Endothelial cell of umbilical vein (primary cell): ENCODE data around the gene APOH. TPM values are rescaled to one million over a fixed set of nuclear protein-coding genes. Genes with fewer than 3 reads are reported as not detected.

Experiments
- BruUV-seq: library from RNA; stranded (reverse); fragments of 400-500 nt; replicated peaks from 2 replicates; lab custom pipeline; 2021; lab: Mats Ljungman, UMichigan
- CTCF ChIA-PET: fragments of 300-600, 350-600 bp; sonication (Branson Sonifier 250); formaldehyde crosslinking; loops from one replicate; lab custom pipeline; 2021; ENCODE audit warnings: antibody characterized with exemption, inconsistent platforms; lab: Charles Lee
- POLR2A ChIA-PET: fragments of 300-600, 350-600 bp; sonication (Branson Sonifier 250); formaldehyde crosslinking; loops from one replicate; lab custom pipeline; 2021; ENCODE audit warnings: antibody characterized with exemption, inconsistent platforms; lab: Charles Lee
- DNase-seq: peaks from one replicate; pipeline ENCODE4 v3.0.0-alpha.2; 2011; ENCODE audit warnings: low read depth, low spot score
- FAIRE-seq: peaks from 2 replicates; lab custom pipeline; 2011; peaks lifted over from hg19 to GRCh38; lab: Jason Lieb, UNC
- H2AFZ ChIP-seq: 2 replicates; pipeline ENCODE4 v1.6.0; 2012; ENCODE audit warnings: low read depth, low read length, control low read depth, inconsistent platforms
- H3K27ac ChIP-seq: 2 replicates; pipeline ENCODE4 v1.5.1; 2011; ENCODE audit warnings: low read depth, mild to moderate bottlenecking, control low read depth, low read length, moderate library complexity; ENCODE audit not compliant: insufficient read depth
- H3K27me3 ChIP-seq, 2 experiments: 2 replicates each; pipeline versions ENCODE4 v1.6.0 to v1.6.1; 2011; ENCODE audit warnings: low read length in 2 of 2, mixed read lengths in 1 of 2; ENCODE audit not compliant: control insufficient read depth in 2 of 2, insufficient read depth in 2 of 2
- H3K36me3 ChIP-seq, 2 experiments: 2 replicates in 1 of 2; 3 replicates in 1 of 2; pipeline ENCODE4 v1.5.1; 2011; ENCODE audit warnings: low read length in 2 of 2, mild to moderate bottlenecking in 1 of 2, moderate library complexity in 1 of 2; ENCODE audit not compliant: control insufficient read depth in 2 of 2, insufficient read depth in 2 of 2; ENCODE audit errors: extremely low read depth in 1 of 2
- H3K4me1 ChIP-seq: 3 replicates; pipeline ENCODE4 v1.5.1; 2011; ENCODE audit warnings: mild to moderate bottlenecking, low read length; ENCODE audit not compliant: control insufficient read depth, insufficient read depth; ENCODE audit errors: extremely low read depth
- H3K4me2 ChIP-seq: 2 replicates; pipeline ENCODE4 v1.6.1; 2011; ENCODE audit warnings: low read length, control low read depth, mixed read lengths; ENCODE audit not compliant: insufficient read depth
- H3K4me3 ChIP-seq, 3 experiments: fragments of 200-600 bp in 1 of 3; sonication (generic), shearing (Covaris generic) in 1 of 3; replicated peaks in 1 of 3; 2 replicates each; pipeline ENCODE4 v1.5.1; 2011 to 2016; ENCODE audit warnings: control low read depth in 3 of 3, low read length in 3 of 3, mild to moderate bottlenecking in 2 of 3, inconsistent platforms in 1 of 3, low read depth in 1 of 3, moderate library complexity in 1 of 3; ENCODE audit not compliant: insufficient read depth in 1 of 3
- H3K79me2 ChIP-seq: 2 replicates; pipeline ENCODE4 v1.6.0; 2012; ENCODE audit warnings: low read length, inconsistent platforms; ENCODE audit not compliant: control insufficient read depth, insufficient read depth
- H3K9ac ChIP-seq: replicated peaks from 2 replicates; pipeline ENCODE3; 2011; ENCODE audit warnings: low read length, control low read depth; ENCODE audit not compliant: insufficient read depth; ENCODE audit errors: extremely low read depth
- H3K9me1 ChIP-seq: replicated peaks from 3 replicates; pipeline ENCODE4 v1.6.0; 2011; ENCODE audit warnings: mild to moderate bottlenecking, low read length; ENCODE audit not compliant: control insufficient read depth, insufficient read depth; ENCODE audit errors: extremely low read depth
- H3K9me3 ChIP-seq: replicated peaks from 2 replicates; pipeline ENCODE4 v1.5.1; 2012; ENCODE audit warnings: low read length, inconsistent platforms; ENCODE audit not compliant: control insufficient read depth, insufficient read depth
- H4K20me1 ChIP-seq: replicated peaks from 2 replicates; pipeline ENCODE3; 2011; ENCODE audit warnings: mild to moderate bottlenecking, low read length; ENCODE audit not compliant: control insufficient read depth, insufficient read depth; ENCODE audit errors: extremely low read depth
- CTCF ChIP-seq, 2 donors: IDR thresholded peaks; 1 replicate in 1 of 2; 2 replicates in 1 of 2; pipeline ENCODE4 v1.5.1; 2011; ENCODE audit warnings: low read length in 2 of 2, mild to moderate bottlenecking in 2 of 2, moderate library complexity in 2 of 2, control low read depth in 1 of 2, inconsistent platforms in 1 of 2, low read depth in 1 of 2; ENCODE audit not compliant: insufficient read depth in 1 of 2; ENCODE audit errors: extremely low read depth in 1 of 2
- EZH2 ChIP-seq: IDR thresholded peaks from 2 replicates; pipeline ENCODE4 v1.6.1; 2012; ENCODE audit warnings: borderline replicate concordance, low read depth, mild to moderate bottlenecking, moderate library complexity, low read length, inconsistent platforms; ENCODE audit not compliant: severe bottlenecking
- FOS ChIP-seq: IDR thresholded peaks from 2 replicates; pipeline ENCODE4 v1.6.1; 2011; ENCODE audit warnings: mild to moderate bottlenecking, low read length, moderate library complexity, borderline replicate concordance; ENCODE audit not compliant: insufficient read depth
- GATA2 ChIP-seq: IDR thresholded peaks from 2 replicates; pipeline ENCODE4 v1.7.0; 2011; ENCODE audit warnings: low read depth, mild to moderate bottlenecking, moderate library complexity, mixed read lengths, low read length; ENCODE audit not compliant: insufficient read length, insufficient read depth
- JUN ChIP-seq: IDR thresholded peaks from 2 replicates; pipeline ENCODE4 v1.6.1; 2011; ENCODE audit warnings: borderline replicate concordance, low read depth; ENCODE audit not compliant: insufficient read length, insufficient read depth
- MAX ChIP-seq: IDR thresholded peaks from 2 replicates; pipeline ENCODE4 v1.6.1; 2011; ENCODE audit not compliant: insufficient read depth, insufficient read length
- MYC ChIP-seq: IDR thresholded peaks from one replicate; pipeline ENCODE4 v1.6.1; 2011; ENCODE audit warnings: mild to moderate bottlenecking, low read depth, low read length
- POLR2A ChIP-seq: IDR thresholded peaks from 2 replicates; pipeline ENCODE4 v1.6.1; 2012; ENCODE audit warnings: low read depth, mild to moderate bottlenecking, control low read depth, low read length
- POLR2AphosphoS5 ChIP-seq: IDR thresholded peaks from 2 replicates; pipeline ENCODE4 v1.6.1; 2012; ENCODE audit warnings: low read depth, mild to moderate bottlenecking, control low read depth, low read length, moderate library complexity; ENCODE audit not compliant: insufficient read depth
- dilution Hi-C: fragments of 300-500 bp; cut with MboI; formaldehyde crosslinking; loops from one replicate; pipeline ENCODE4 v1.15.0; 2019; ENCODE audit warnings: low sequenced_read_pairs; ENCODE audit not compliant: extremely low pct_ligation_motif_present
- intact Hi-C: fragments of 100-400 bp; cut with micrococcal nuclease; formaldehyde crosslinking; loops from one replicate; pipeline ENCODE4 v1.10.0; 2022
- polyA plus RNA-seq, 4 experiments: library from polyadenylated mRNA; depleted of rRNA in 3 of 4; stranded (reverse) in 3 of 4; unstranded in 1 of 4; fragments of >200 nt; gene quantifications; 2 replicates each; pipeline versions ENCODE4 v1.2.1 to v1.2.3, GENCODE V29; 2011 to 2012; ENCODE audit warnings: missing spikeins in 1 of 4
- total RNA-seq: library from RNA; stranded (reverse); gene quantifications from 2 replicates; pipeline ENCODE4 v1.2.3, GENCODE V29; 2021

The APOH gene
- total and polyA plus RNA-seq, 2 donors (not counting 3 experiments of a cell fraction or from before 2014, with no cell fraction given) = not detected

GRCh38 chr17:66271512-66271911, 42.3 kb upstream of the APOH start:
- H3K9ac ChIP-seq = no peak overlapping the region
- no peak overlapping the region for H3K27ac ChIP-seq
- no peaks in the 10 kb centered on the region for H3K79me2 ChIP-seq
- no peaks in the 10 kb centered on the region for H3K36me3 ChIP-seq
- no peak for DNase-seq
- no peaks in the 10 kb centered on the region for H3K9me3 ChIP-seq
- BruUV-seq = no TSS peak
- H3K4me3 ChIP-seq = no peak overlapping the region
- no peak for FAIRE-seq
- H3K4me1 ChIP-seq = peaks cover 28% of the 10 kb centered on the region
- dilution Hi-C loops (no loop called here), intact Hi-C loops (no loop called here)
- H3K4me2 ChIP-seq = no peak overlapping the region
- POLR2A ChIA-PET = no interaction called here
- H2AFZ ChIP-seq = no peak overlapping the region
- no peaks in the 10 kb centered on the region for H4K20me1 ChIP-seq
- H3K27me3 ChIP-seq = no peaks in the 10 kb centered on the region
- TF ChIP-seq CTCF (IDR thresholded peaks at IDR 0.05; ENCODE audit: extremely low read depth in 1 of 2, insufficient read depth in 1 of 2, low read depth in 1 of 2, low read length in 2 of 2) (no peak), MAX (no peak), GATA2 (no peak), POLR2AphosphoS5 (no peak), JUN (no peak), MYC (no peak), EZH2 (no peak), POLR2A (no peak), FOS (no peak)
- no peaks in the 10 kb centered on the region for H3K9me1 ChIP-seq
- CTCF ChIA-PET = no interaction called here
